K562 (cell line): Measurements from ENCODE around the gene LTBP2.

Experiments
- ARID2 ChIP-seq: fragments of 450-650 bp; IDR thresholded peaks from 2 replicates; pipeline ENCODE4 v1.6.1; 2017; ENCODE audit warnings: antibody characterized with exemption, mild to moderate bottlenecking
- BRF2 ChIP-seq: IDR thresholded peaks from 3 replicates; pipeline ENCODE4 v1.6.1; 2011; ENCODE audit warnings: borderline replicate concordance, mild to moderate bottlenecking; ENCODE audit not compliant: insufficient read length, insufficient read depth
- KLF1 ChIP-seq: fragments of 450-650 bp; IDR thresholded peaks from 2 replicates; pipeline ENCODE4 v1.6.1; 2016; ENCODE audit warnings: missing genetic modification characterization, missing compliant biosample characterization
- POLR2AphosphoS2 ChIP-seq: IDR thresholded peaks from 2 replicates; pipeline ENCODE4 v1.6.1; 2012; ENCODE audit warnings: low read length, improper control_type of control experiment
- ZHX1 ChIP-seq: fragments of 150-350 bp; conservative IDR thresholded peaks from 2 replicates; pipeline ENCODE4 v1.6.1; 2014; ENCODE audit warnings: low read length
- ZNF324 ChIP-seq: fragments of 250-450 bp; sonication (Bioruptor Pico); IDR thresholded peaks from 2 replicates; pipeline ENCODE4 v1.4.0; 2020; ENCODE audit warnings: mild to moderate bottlenecking
- ZNF780A ChIP-seq: fragments of 250-450 bp; sonication (Bioruptor Pico); IDR thresholded peaks from 2 replicates; pipeline ENCODE4 v1.5.0; 2021; ENCODE audit warnings: mild to moderate bottlenecking

GRCh38 chr14:74567219-74567618 is 44.8 kb downstream of the LTBP2 start:
- no peak for TF ChIP-seq ZHX1
- TF ChIP-seq ZNF780A = no peak
- no peak for TF ChIP-seq ZNF324 (CRISPR knock-in tag)
- TF ChIP-seq POLR2AphosphoS2 = no peak
- no peak for TF ChIP-seq BRF2
- TF ChIP-seq KLF1 = no peak
- no peak for TF ChIP-seq ARID2
